Right ventricle myocardium inferior (tissue), 1 donor: ENCODE measurements around the gene YTHDF1. TPM values are rescaled to one million over a fixed set of nuclear protein-coding genes. Genes with fewer than 3 reads are reported as not detected.
"Not testable (repeated sequence)": the region's sequence is repeated elsewhere in the genome, so short reads cannot be mapped to it uniquely, and the experiment has no call there.

Source experiments
- ATAC-seq: fragments of 200-7000 bp; cut with Tn5 transposase; one replicate; pipeline ENCODE4 v1.9.1; 2020; ENCODE audit warnings: mild to moderate bottlenecking, moderate library complexity
- DNase-seq: peaks from one replicate; pipeline ENCODE4 v3.0.0; 2021; ENCODE audit errors: missing footprints
- intact Hi-C: fragments of 100-400 bp; cut with DNase I; formaldehyde crosslinking; loops from one replicate; pipeline ENCODE4 v1.11.0; 2022
- total RNA-seq: library from RNA; stranded (reverse); fragmentation: NEBNext Ultra II Directional; extraction: Animal tissue kit (Norgen Biotek cat#: 25700); gene quantifications from one replicate; pipeline ENCODE4 v1.2.1, GENCODE V29; 2021
- donor health status: DM: no; HTN: yes; CAD: no; lungs with severe emphysema.

YTHDF1 gene
- total RNA-seq, 1 donor from 2014 or later: 22.9 TPM

DNA sequence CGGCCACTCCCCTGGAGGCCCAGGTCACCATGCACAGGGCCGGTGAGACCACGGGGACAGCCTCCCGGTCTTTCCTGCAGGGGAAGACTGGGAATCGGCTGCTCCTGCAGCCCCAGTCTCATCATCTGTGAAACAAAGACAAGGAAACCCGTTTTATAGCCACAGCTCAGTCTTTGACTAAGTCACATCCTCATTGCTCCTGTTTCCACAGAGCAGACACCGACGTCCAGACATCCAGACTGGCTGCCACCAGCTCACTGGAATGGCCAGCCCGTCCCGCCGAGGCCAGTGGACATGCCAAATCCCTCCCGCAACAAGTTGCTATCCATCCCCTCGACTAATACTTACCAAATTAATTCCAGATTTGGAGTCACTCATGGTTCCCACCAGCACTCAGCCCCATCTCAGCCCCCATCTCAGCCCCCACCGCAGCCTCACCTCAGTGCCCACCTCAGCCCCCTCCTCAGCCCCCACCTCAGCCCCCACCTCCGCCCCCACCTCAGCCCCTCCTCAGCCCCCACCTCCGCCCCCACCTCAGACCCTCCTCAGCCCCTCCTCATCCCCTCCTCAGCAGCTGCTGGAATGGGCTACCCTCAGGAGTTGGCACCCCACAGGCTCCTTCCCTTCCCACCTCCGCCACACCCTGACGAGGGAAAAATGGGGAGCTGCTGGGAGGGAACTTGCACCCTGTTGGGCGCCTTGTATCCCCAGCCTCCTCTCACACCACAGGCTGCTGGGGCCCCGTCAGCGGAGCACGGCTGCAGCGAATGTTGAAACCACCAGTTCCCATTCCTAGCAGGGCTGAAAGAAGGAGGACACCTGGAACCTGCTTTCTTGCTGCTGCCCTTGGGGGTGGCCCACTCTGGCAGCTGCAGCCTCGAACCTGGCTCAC lies 48.7 kb downstream of the YTHDF1 start:
- intact Hi-C loops: no loop called here
- no peak for ATAC-seq
- DNase-seq: no peak

DNA sequence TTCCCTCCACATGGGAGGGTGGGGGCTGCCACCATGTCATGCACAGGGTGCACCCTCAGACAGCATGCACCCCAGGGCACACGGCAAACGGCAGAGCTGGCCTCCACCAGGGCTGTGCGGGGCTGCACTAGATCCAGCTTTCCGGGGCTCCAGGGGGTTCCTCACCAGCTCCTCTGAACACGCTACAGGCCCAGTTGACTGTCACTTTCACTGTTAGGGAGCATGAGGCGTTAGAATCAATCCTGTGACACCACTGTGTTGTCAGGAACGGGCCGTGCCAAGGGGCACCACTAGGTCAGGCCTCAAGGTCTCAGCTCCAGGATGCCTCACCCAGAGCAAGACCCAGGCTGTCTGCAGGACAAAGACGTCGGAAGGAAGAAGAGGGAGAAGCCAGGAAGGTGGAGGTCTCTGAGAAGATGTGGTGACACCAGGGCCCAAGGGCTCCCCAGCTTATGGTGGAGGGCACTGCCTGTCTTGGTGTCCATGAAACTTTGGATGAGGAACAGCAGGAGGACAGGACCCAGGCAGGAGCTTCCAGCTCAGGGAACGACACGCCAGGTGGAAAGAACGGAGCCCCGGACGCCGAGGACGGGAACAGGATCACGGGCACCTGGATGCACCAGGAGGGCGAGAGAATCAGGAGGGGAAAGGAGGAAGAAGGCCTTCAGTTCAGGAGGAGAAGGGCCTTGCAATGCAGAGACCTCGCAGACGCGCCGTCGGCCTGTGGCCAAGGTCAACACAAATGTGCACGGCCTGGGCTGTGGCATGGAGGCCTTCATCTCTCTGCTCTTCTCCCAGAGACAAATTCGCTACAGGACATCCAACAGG lies 49.5 kb downstream of the YTHDF1 start:
- ATAC-seq (no peak), DNase-seq (no peak)
- intact Hi-C loops: no loop called here

DNA sequence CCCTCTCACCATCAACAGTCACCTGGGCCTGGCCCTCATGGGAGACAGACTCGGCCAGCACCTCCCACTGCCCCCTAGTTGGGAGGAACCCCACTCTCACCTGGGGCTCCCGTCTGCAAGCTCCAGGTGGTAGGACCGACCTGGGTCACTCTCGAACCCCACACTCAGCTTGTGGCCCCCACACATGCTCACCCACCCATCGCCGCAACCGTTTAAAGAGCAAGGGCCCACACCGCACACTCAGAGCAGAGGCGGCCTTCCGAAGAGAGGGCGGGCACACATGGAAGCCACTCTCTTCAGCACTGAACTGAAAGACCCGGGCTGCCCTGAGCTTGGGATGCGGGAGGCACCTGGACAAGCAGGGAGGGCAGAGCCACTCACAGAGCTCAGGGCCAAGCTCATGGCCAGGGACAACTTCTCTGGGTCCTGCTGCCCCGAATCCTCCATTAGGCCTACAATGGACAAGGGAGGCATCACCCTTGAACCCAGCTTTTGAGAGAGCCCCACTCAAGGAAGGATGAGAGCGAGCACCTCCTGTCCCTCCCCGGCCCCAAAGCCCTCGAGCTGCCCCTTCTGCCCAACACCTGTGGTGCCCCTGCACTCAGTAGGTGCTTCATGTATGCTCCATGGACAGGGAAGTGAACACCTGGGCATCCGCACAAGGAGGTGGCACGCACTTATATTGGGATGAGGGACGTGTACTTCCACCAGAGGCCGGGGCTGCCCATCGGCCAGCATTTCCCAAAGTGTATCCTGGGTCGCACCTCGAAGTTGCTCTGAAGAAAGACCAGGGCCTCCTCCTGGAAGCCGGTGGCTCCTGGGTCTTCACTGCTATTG lies 50.4 kb downstream of the YTHDF1 start:
- DNase-seq: no peak
- no peak for ATAC-seq
- intact Hi-C loops: no loop called here

DNA sequence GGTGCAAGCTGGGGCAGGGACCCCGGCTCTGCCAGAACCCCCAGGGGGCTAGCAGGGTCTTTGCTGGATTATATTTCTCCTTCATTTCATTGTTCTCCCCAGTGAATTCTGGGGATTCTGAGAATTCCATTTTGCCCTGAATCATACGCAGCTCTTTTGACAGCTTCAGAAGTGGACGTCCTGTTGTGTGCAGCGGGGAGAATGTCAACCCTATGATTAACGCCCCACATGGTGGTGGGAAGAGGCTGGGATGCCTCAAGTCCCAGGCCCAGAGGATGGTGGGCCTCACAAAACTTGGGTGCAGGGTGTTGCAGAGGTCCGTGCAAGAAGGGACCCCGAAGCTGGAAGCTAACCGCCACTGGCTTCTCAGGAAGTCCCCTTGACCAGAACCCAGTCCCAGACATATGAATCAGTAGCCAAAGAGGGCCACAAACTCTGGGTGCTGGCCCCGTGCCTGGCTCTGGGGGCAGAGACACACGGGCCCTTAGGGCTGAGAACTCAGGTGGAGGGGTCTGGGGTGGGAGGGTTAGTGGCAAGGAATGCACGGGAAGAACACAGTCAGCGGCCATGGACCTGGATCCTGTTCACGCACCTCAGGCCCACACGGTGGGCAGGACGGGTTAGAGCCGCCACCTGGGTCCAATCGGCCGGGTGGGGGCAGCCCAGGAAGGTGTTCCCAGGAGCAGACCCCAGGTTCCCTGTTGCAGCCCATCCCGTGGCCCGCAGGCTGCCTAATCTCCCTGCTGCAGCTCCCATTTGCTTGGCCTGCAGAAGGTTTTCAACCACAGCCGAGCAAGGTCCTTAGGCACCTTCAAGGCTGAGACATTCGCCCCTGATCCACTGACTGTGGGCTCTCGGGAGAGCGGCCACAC lies 51.2 kb downstream of the YTHDF1 start:
- no peak for DNase-seq

DNA sequence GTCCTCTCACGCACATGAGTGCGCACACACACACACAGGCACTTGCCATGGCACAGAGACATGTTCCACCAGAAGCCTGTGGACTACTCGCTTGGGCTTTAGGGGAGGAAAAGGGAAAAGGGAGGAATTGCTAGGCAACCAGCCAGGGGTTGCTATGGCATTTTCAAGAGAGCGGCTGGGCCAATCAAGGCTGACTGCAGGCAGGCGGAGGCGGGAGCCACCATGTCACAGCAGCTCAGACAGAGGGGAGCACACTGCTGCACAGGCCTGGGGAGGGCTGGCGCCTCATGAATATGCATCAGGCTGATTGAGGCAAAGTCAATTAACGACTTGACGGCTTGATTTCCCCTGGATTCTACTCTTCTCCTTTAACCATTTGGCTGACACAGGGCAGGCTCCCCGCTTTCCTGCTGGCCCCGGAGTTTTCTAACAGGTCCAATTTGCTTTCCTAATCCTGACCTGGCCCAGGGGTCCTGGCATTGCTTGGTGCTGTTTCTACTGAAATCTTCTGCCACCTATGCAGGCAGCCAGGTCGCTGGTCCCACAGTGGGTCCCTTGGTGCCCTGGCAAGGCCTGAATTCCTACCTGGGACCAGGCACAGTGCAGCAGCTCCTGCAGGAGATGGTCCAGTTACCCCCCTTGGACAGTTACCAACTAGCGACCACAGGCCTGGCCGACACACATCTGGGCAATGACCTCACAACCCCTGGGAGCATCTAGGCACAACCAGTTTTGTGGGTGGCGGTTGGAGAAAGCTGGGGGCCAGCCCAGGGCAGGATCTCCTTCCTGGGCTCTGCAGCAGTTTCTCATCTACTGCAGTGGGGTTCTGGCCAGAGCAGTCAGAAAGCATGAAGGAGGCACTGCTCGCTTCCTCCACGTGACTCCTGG lies 52.1 kb downstream of the YTHDF1 start:
- DNase-seq (no peak), ATAC-seq (no peak)
- intact Hi-C loops: no loop called here

More for the DNA sequence above, 51.2 kb downstream of the YTHDF1 start:
- ATAC-seq: no peak
- intact Hi-C loops: no loop called here

DNA sequence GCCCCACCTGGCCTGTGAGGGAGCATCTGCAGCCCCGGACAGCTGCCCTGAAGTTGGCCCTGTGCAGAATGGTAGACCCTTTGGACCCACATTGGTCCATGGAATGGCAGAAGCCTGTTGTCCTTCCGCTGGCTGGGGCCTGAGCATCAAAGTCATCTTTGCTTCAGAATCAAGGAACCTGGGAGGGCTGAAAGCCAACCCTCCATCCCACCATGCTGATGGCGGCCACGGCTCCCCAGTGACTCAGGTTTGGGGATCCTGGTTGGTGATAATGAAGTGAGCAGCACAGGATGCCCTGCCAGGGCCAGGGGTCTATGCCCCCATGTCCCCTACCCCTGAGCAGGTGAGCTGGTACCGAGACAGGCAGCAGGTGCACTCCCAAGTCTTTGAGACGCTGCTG lies 52.8 kb downstream of the YTHDF1 start:
- intact Hi-C loops: no loop called here
- ATAC-seq (no peak), DNase-seq (no peak)

DNA sequence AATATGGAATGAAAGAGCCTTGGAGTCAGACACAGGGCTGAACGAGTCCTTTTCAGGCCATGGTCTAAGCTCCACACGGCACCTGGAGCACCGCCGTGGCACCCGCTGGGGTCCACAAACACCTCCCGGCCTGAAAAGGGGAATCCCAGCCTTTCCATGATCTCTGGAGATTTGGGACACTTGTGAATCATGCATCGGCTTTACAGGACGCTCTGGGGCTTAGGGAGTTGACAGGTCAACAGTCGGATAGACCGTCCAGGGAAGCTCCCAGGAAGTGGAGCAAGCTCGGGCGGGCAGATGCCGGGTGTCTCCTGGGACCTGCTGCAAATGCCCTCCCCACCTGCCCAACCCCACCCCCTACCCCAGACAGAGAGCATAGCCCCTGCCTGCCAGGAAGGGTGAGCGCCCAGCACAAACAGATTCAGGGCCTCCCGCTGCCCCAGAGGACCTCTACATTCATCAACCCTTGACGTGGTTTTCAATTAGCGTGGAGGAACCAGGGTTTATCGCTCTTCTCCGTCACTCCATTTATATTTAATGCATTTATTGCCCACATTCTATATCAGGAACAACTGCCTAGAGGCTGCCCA lies 53.6 kb downstream of the YTHDF1 start:
- DNase-seq: no peak

DNA sequence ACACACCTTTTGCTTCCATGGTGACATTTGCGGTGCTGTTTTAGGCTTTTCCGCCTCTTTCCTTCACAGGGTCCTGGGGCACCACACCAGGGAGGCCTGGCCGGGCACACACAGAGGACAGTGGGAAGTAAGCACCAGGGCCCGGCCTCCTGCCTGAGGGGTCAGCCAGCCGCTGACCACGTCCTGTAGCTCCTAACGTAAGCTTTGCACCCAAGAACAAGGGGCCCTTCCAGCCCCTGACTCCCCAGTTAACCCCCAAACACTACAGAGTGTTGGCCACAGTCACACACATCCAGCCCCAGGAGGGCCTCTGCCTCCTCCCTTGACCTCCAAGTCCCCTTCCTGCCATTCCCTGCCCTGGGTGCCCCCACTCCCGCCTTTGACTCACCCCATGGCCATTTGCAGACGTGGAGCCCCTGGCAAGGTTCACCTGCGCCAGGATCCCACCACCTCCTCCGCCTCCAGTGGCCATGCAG lies 54.7 kb downstream of the YTHDF1 start:
- DNase-seq: no peak
- ATAC-seq: no peak
- intact Hi-C loops: no loop called here

More for the DNA sequence above, 53.6 kb downstream of the YTHDF1 start:
- intact Hi-C loops: no loop called here
- no peak for ATAC-seq

DNA sequence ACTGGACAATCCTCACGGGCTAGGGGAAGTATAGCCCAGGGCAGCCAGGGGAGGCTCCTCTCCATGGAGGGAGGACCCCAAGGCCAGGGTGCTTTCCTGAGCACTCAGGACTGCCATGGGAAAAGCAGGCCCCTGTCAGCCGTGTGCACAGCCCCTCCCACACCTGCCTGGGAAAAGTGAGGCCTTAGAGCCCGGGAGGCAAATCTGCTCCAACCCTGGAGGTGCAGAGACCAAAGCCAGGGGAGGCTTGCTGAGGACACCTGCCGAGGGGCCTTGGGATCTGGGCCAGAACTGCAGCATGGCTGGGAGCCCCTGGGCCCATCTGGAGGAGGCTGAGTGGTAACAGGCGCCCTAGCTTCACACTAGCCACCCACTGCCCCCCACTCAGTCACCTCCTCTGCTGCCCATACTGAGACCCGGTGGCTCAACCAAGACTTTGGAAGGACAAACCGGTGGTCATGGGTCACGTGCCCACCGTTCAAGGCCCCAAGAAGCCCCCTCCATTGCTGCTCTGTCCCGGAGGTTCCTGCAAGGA lies 55.2 kb downstream of the YTHDF1 start:
- ATAC-seq (no peak), DNase-seq (no peak)
- intact Hi-C loops: no loop called here

DNA sequence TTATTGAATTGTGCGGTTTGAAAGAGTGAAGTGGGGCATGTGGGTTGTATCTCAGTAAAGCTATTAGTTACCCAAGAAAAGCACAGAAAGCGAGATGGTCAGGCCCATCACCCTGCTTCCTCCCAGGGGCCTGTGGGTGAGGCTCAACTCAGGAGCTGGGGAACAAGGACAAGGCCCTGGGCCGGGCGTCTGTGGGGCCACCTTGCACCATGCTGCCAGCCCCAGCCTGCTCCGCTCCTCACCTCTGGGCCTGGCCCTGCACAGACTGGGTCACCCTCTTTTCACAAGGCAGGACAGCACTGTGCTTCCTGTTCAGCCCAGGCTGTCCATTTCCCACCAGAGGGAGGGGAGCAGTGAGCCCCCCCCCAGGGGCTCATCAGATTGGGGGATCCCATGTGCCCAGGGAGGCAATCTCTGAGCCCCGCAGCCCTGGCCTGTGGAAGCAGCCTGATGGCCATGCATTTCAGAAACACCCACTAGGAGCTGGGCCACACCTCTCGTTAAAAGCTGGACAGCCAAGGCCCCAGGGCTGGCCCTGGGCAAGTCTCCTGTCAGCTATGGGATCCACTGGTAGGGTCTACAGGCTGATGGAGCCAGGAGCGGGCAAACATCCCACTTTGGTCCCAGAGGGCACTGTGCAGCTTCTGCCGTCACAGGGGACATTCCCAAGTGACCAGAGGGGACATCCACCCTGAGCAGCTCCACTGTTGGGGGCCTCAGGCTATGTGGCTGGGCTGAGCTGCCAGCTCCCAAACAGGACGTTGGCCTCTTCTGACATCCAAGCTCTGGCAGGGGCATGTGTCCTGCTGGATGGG lies 55.9 kb downstream of the YTHDF1 start:
- ATAC-seq (no peak), DNase-seq (no peak)
- intact Hi-C loops: no loop called here

DNA sequence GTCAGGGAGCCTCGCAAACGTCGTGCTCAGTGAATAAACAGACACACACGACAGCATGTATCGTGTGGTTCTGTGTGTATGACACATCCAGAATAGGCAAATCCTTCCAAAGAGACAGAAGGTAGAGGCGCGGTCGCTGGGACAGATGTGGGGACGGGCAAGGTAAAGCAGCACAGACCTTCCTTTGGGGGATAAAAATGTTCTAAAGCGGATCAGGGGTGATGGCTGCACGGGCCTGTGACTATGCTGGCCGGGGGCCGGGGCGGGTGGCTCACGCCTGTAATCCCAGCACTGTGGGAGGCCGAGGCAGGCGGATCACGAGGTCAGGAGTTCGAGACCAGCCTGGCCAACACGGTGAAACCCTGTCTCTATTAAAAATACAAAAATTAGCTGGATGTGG lies 56.7 kb downstream of the YTHDF1 start:
- ATAC-seq, DNase-seq, intact Hi-C loops: not testable (repeated sequence)

DNA sequence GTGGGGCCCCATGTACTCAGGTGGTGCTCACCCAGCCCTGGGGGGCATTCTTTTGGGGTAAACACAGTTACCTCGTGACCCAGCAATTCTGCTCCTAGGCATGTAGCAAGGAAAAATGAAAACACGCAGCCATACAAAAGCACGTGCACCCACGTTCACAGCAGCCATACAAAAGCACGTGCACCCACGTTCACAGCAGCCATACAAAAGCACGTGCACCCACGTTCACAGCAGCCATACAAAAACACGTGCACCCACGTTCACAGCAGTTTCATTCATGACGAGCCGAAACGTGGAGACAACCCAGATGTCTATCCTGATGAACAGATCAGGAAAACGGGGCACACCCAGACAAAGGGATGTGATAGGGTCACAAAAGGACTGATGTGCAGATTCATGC lies 57.1 kb downstream of the YTHDF1 start:
- intact Hi-C loops: no loop called here

DNA sequence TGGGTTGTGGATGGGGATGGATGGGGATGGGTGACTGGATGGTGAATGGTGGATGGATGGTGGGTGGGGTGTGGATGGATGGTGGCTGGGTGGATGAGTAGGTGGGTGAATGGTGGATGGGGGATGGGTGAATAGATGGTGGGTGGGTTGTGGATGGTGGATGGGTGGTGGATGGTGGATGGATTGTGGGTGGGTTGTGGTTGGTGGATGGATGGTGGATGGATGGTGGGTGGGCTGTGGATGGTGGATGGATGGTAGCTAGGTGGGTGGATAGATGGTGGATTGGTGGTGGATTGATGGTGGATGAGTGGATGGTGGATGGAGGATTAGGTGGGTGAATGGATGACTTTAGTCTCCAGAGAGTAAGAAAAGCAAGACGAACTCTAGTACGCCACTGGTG lies 57.6 kb downstream of the YTHDF1 start:
- no peak for DNase-seq

More for the DNA sequence above, 57.1 kb downstream of the YTHDF1 start:
- ATAC-seq (no peak), DNase-seq (no peak)

DNA sequence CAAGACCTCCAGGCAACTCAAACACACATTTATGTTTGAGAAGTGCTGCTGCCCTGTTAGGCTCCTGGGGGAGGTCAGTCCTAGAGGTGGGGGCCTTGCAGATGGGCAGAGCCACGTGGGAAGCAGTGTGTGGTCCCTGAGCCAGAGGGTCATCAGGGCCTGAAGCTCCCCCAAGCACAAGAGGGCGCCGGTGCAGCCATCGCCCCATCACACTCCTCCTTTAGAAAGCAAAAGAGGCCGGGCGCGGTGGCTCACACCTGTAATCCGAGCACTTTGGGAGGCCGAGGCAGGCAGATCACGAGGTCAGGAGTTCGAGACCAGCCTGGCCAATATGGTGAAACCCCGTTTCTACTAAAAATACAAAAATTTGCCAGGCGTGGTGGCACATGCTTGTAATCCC lies 58.5 kb downstream of the YTHDF1 start:
- ATAC-seq, DNase-seq, intact Hi-C loops: not testable (repeated sequence)

More for the DNA sequence above, 57.6 kb downstream of the YTHDF1 start:
- intact Hi-C loops: no loop called here
- ATAC-seq: no peak

DNA sequence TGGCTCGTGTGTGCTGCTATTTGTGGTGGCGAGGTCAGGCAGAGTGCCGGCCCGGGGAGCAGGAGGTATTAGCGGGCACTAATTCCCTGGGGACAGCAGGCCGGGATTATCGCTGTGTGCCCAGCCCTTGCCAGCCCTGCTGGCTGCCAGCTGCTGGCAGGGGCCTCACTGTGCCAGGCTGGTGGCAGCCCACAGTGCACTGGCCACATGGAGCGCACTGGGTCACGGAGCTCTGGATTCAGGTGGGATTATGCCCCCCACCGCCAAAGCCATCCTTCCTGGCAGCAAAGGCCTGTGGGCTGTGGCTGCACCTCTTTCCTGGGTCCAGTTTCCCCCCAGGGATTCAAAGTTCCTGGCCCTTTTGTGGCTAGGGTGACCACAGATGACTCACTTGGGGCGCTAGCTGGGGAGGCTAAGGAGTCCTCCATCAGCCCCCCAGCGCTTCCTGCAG lies 59.7 kb downstream of the YTHDF1 start:
- intact Hi-C loops: no loop called here
- no peak for ATAC-seq
- no peak for DNase-seq
